K562 (cell line): ENCODE data around the gene SSTR5. TPM values are rescaled to one million over a fixed set of nuclear protein-coding genes. Genes with fewer than 3 reads are reported as not detected.

Experiments used
- ATAC-seq: fragments of 200-7000 bp; cut with Tn5 transposase; 3 replicates; pipeline ENCODE4 v1.9.1; 2020; ENCODE audit warnings: moderate library complexity
- BruUV-seq: library from RNA; stranded (reverse); fragments of 400-500 nt; replicated peaks from 2 replicates; lab custom pipeline; 2021; lab: Mats Ljungman, UMichigan
- CTCF ChIA-PET: fragments of 300-600 bp; formaldehyde crosslinking; extraction: SDS; loops from one replicate; lab custom pipeline; 2021; ENCODE audit warnings: low intra/inter-chr PET ratio; lab: Yijun Ruan, JAX
- POLR2A ChIA-PET: fragments of 300-600, 350-650 bp; sonication (Branson Sonifier 250); formaldehyde crosslinking; extraction: SDS; loops from one replicate; lab custom pipeline; 2021; ENCODE audit warnings: antibody characterized with exemption, inconsistent platforms; lab: Yijun Ruan, JAX
- DNase-seq, 4 experiments: peaks; one replicate each; pipeline versions ENCODE4 v3.0.0 to v3.0.0-alpha.2; 2011 to 2018; ENCODE audit warnings: low spot score in 3 of 4, mixed read lengths in 3 of 4; ENCODE audit errors: extremely low read depth in 1 of 4
- FAIRE-seq: peaks from 2 replicates; lab custom pipeline; 2011; peaks lifted over from hg19 to GRCh38; lab: Jason Lieb, UNC
- H2AFZ ChIP-seq: 2 replicates; pipeline ENCODE4 v1.6.0; 2011; ENCODE audit warnings: low read depth, low read length, control low read depth, inconsistent platforms
- H3K27ac ChIP-seq: fragments of 200-600 bp; 3 replicates; pipeline ENCODE4 v1.8.0; 2011; ENCODE audit warnings: low read depth, mild to moderate bottlenecking, control low read depth, inconsistent platforms, low read length, moderate library complexity, mixed read lengths; ENCODE audit errors: extremely low read depth
- H3K27me3 ChIP-seq, 2 experiments: fragments of 300-600 bp in 1 of 2; 2 replicates in 1 of 2; 3 replicates in 1 of 2; pipeline versions ENCODE4 v1.6.0 to v1.8.0; 2011; ENCODE audit warnings: inconsistent platforms in 2 of 2, low read length in 2 of 2, mild to moderate bottlenecking in 1 of 2, mixed read lengths in 1 of 2, moderate library complexity in 1 of 2; ENCODE audit not compliant: control insufficient read depth in 2 of 2, insufficient read depth in 2 of 2
- H3K36me3 ChIP-seq: fragments of 300-600 bp; 3 replicates; pipeline ENCODE4 v1.8.0; 2011; ENCODE audit warnings: mild to moderate bottlenecking, low read length, inconsistent platforms; ENCODE audit not compliant: control insufficient read depth, insufficient read depth
- H3K4me1 ChIP-seq, 2 experiments: fragments of 200-600 bp in 1 of 2; replicated peaks in 1 of 2; 2 replicates in 1 of 2; 3 replicates in 1 of 2; pipeline versions ENCODE4 v1.5.1 to v1.8.0; 2011; ENCODE audit warnings: inconsistent platforms in 2 of 2, low read length in 2 of 2, mild to moderate bottlenecking in 1 of 2, mixed read lengths in 1 of 2, moderate library complexity in 1 of 2; ENCODE audit not compliant: control insufficient read depth in 2 of 2, insufficient read depth in 2 of 2
- H3K4me2 ChIP-seq: 2 replicates; pipeline ENCODE4 v1.6.1; 2011; ENCODE audit warnings: low read length, control low read depth, inconsistent platforms, mixed read lengths; ENCODE audit not compliant: insufficient read depth
- H3K4me3 ChIP-seq: fragments of 200-600 bp; sonication (generic), shearing (Covaris generic); 2 replicates; pipeline ENCODE4 v1.5.1; 2016; ENCODE audit warnings: control low read depth, inconsistent platforms
- H3K79me2 ChIP-seq: fragments of 200-600 bp; 3 replicates; pipeline ENCODE4 v1.8.0; 2011; ENCODE audit warnings: low read length, inconsistent platforms; ENCODE audit not compliant: control insufficient read depth, insufficient read depth
- H3K9ac ChIP-seq, 2 experiments: 2 replicates each; pipeline versions ENCODE4 v1.6.0 to v1.6.1; 2011; ENCODE audit warnings: low read depth in 2 of 2, low read length in 2 of 2, control low read depth in 1 of 2, inconsistent platforms in 1 of 2, mild to moderate bottlenecking in 1 of 2, mixed read lengths in 1 of 2; ENCODE audit not compliant: insufficient read depth in 1 of 2
- H3K9me1 ChIP-seq: one replicate; pipeline ENCODE4 v1.6.0; 2011; ENCODE audit warnings: inconsistent platforms, mild to moderate bottlenecking, low read length, moderate library complexity; ENCODE audit not compliant: control insufficient read depth, insufficient read depth
- H3K9me3 ChIP-seq: replicated peaks from 2 replicates; pipeline ENCODE4 v1.5.1; 2011; ENCODE audit warnings: low read depth, low read length, inconsistent platforms; ENCODE audit not compliant: control insufficient read depth, insufficient read depth
- H4K20me1 ChIP-seq: replicated peaks from 2 replicates; pipeline ENCODE4 v1.6.1; 2011; ENCODE audit warnings: low read length, inconsistent platforms, mixed read lengths; ENCODE audit not compliant: control insufficient read depth, insufficient read depth
- ESRRA ChIP-seq: fragments of 450-650 bp; IDR thresholded peaks from 2 replicates; pipeline ENCODE4 v1.6.1; 2014; ENCODE audit warnings: low read depth, mild to moderate bottlenecking, moderate library complexity, borderline replicate concordance
- KDM1A ChIP-seq, 2 experiments: fragments of 450-650 bp; IDR thresholded peaks; 2 replicates each; pipeline ENCODE4 v1.6.1; 2016; ENCODE audit warnings: mild to moderate bottlenecking in 2 of 2
- MTA2 ChIP-seq: fragments of 450-650 bp; IDR thresholded peaks from 2 replicates; pipeline ENCODE4 v1.6.1; 2016; ENCODE audit warnings: low read depth
- REST ChIP-seq, 2 experiments: fragments of 450-650 bp; formaldehyde crosslinking in 1 of 2; IDR thresholded peaks; 2 replicates each; pipeline versions ENCODE4 v1.4.0 to v1.6.1; 2014 to 2020; ENCODE audit warnings: mild to moderate bottlenecking in 2 of 2, borderline replicate concordance in 1 of 2, low read depth in 1 of 2
- SIN3B ChIP-seq: fragments of 450-650 bp; IDR thresholded peaks from 2 replicates; pipeline ENCODE4 v1.6.1; 2017; ENCODE audit warnings: low read depth, mild to moderate bottlenecking, moderate library complexity
- UBTF ChIP-seq, 2 experiments: IDR thresholded peaks; 2 replicates each; pipeline ENCODE4 v1.6.1; 2012; ENCODE audit warnings: improper control_type of control experiment in 2 of 2, low read depth in 2 of 2, low read length in 2 of 2, borderline replicate concordance in 1 of 2
- WGBS: fragments of 100-300 bp; shearing (Covaris generic); methylation state at CpG from one replicate; pipeline ENCODE4 v1.1.6; 2016; ENCODE audit warnings: low coverage, mixed read lengths; ENCODE audit not compliant: insufficient coverage; ENCODE audit errors: missing lambda C conversion rate; 5-methylcytosine and 5-hydroxymethylcytosine counted together
- in situ Hi-C: fragments of 300-500 bp; cut with MboI; formaldehyde crosslinking; loops from 4 replicates; pipeline ENCODE4 v1.15.0; 2018; ENCODE audit warnings: inconsistent platforms, mixed read lengths
- intact Hi-C: fragments of 100-400 bp; cut with micrococcal nuclease; formaldehyde crosslinking; loops from 2 replicates; pipeline ENCODE4 v1.14.2; 2022
- polyA plus RNA-seq, 8 experiments: library from polyadenylated mRNA; depleted of rRNA in 4 of 8; stranded (reverse) in 5 of 8; unstranded in 3 of 8; fragments of >200 nt; fragmentation: Nextera tagmentation in 2 of 8; fragmentation: Illumina TruSeq in 1 of 8; extraction: Ambion mirVana in 2 of 8; extraction: Trizol in 1 of 8; gene quantifications; 2 replicates each; pipeline versions ENCODE4 v1.2.1 to v1.2.3, GENCODE V29; 2011 to 2014; ENCODE audit warnings: inconsistent platforms in 1 of 8, missing spikeins in 1 of 8
- total RNA-seq, 7 experiments: library from RNA; depleted of rRNA in 6 of 7; stranded (reverse); fragments of >200 nt in 6 of 7; fragmentation: Illumina TruSeq in 2 of 7; extraction: Trizol in 2 of 7; gene quantifications; 2 replicates each; pipeline versions ENCODE4 v1.2.1 to v1.2.3, GENCODE V29; 2011 to 2021; ENCODE audit warnings: low replicate concordance in 1 of 7

Gene SSTR5
- total and polyA plus RNA-seq, 9 of the 15 experiments (the other 6 are each of a cell fraction or from before 2014, with no cell fraction given), result not detected

DNA sequence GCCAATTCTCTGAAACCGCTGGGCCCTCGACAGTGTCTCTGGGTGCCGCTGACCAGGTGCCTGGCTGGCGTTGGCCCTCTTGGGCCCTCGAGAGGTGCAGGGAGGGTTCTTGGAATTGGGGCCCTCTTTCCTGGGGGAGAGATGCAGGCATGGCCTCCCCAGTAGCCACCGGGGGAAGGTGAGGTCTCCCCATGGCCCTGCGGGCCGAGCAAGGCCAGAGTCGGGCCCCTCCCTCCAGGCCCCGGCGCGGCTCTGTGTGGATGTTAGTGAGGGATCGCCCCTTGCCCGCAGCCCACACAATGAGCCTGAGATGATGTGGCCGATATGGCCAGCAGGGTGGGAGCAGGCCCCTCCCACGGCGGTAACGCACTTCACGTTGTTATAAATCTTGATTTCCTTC lies 46.6 kb downstream of the SSTR5 start (continued):
- TF ChIP-seq SIN3B, result no peak

- Histone ChIP-seq H3K4me1 (peaks cover 0 to 73% of the 10 kb centered on the region in 2 experiments; a peak in 2 of 5 replicates), H3K27me3 (peaks cover 7 to 63% of the 10 kb centered on the region in 2 experiments; a peak in 3 of 5 replicates), H3K9me3 (no peaks in the 10 kb centered on the region), H3K36me3 (no peaks in the 10 kb centered on the region), H3K9me1 (no peaks in the 10 kb centered on the region), H4K20me1 (peaks cover 5% of the 10 kb centered on the region; the same call in 1 of the 2 replicates), H3K4me2 (no peak overlapping the region), H3K79me2 (no peaks in the 10 kb centered on the region), H2AFZ (no peak overlapping the region), H3K27ac (no peak overlapping the region), H3K4me3 (no peak overlapping the region), H3K9ac (no peak overlapping the region)
- ATAC-seq (peak; percentile 53), DNase-seq (peak in 2 of 4 experiments; percentile 22 to 23), FAIRE-seq (no peak)
- ChIA-PET POLR2A (interaction anchor here (0.5 to 0.6 kb wide), 2 partner anchors 50 to 190 kb away, joined by 3 to 4 read pairs; no protein-coding TSS in a partner anchor), CTCF (no interaction called here)
- BruUV-seq, result no TSS peak
- intact Hi-C loops (no loop called here), in situ Hi-C loops (no loop called here)
- 3% methylated on average over 31 of the region's 35 CpGs for WGBS
- TF ChIP-seq ESRRA (peak; percentile 42; the same call in 1 of the 2 replicates), UBTF (IDR thresholded peaks at IDR 0.05; ENCODE audit: borderline replicate concordance in 1 of 2, low read depth in 2 of 2, low read length in 2 of 2) (peak in 1 of 2 experiments; percentile 71; a peak in 1 of 4 replicates), KDM1A (IDR thresholded peaks at IDR 0.05) (0 out of 4 replicates have a peak, but pooled peaks of 1 of the 2 experiments have one; percentile 24), REST (IDR thresholded peaks at IDR 0.05; ENCODE audit: borderline replicate concordance) (0 out of 2 replicates have a peak, but pooled peaks have one; percentile 11), REST (CRISPR knock-in tag; IDR thresholded peaks at IDR 0.05; ENCODE audit: low read depth) (no peak), MTA2 (no peak)
Measured at GRCh38 chr16:1119766-1120576, 47.4 kb downstream of the SSTR5 start.
